Astrocyte (in vitro differentiated cells and primary cell): Measurements from ENCODE around the gene WHRN. TPM values are rescaled to one million over a fixed set of nuclear protein-coding genes. Genes with fewer than 3 reads are reported as not detected.
A peak's percentile ranks its signal among the peaks of the same experiment; 100 is the strongest.

Experiments
- DNase-seq: peaks from one replicate; pipeline ENCODE4 v3.0.0-alpha.2; 2010; ENCODE audit warnings: low read depth
- FAIRE-seq: peaks from 2 replicates; lab custom pipeline; 2011; peaks lifted over from hg19 to GRCh38; lab: Jason Lieb, UNC
- H2AFZ ChIP-seq: 2 replicates; pipeline ENCODE4 v1.6.0; 2012; ENCODE audit warnings: low read depth, low read length, inconsistent platforms
- H3K27ac ChIP-seq: 2 replicates; pipeline ENCODE4 v1.5.1; 2011; ENCODE audit warnings: low read depth, low read length, inconsistent platforms
- H3K27me3 ChIP-seq: 2 replicates; pipeline ENCODE4 v1.6.0; 2011; ENCODE audit warnings: low read length, inconsistent platforms; ENCODE audit not compliant: insufficient read depth
- H3K36me3 ChIP-seq: 2 replicates; pipeline ENCODE4 v1.5.1; 2011; ENCODE audit warnings: low read length, inconsistent platforms; ENCODE audit not compliant: insufficient read depth
- H3K4me1 ChIP-seq: 2 replicates; pipeline ENCODE4 v1.5.1; 2011; ENCODE audit warnings: low read length, inconsistent platforms; ENCODE audit not compliant: insufficient read depth
- H3K4me2 ChIP-seq: 2 replicates; pipeline ENCODE4 v1.6.0; 2012; ENCODE audit warnings: low read length, inconsistent platforms
- H3K4me3 ChIP-seq: 2 replicates; pipeline ENCODE4 v1.5.1; 2011; ENCODE audit warnings: low read depth, mild to moderate bottlenecking, low read length, inconsistent platforms; ENCODE audit not compliant: insufficient read depth
- H3K79me2 ChIP-seq: 2 replicates; pipeline ENCODE4 v1.6.0; 2012; ENCODE audit warnings: mild to moderate bottlenecking, low read length, inconsistent platforms; ENCODE audit not compliant: insufficient read depth
- H3K9ac ChIP-seq: 2 replicates; pipeline ENCODE4 v1.6.0; 2012; ENCODE audit warnings: mild to moderate bottlenecking, low read length, inconsistent platforms
- H3K9me3 ChIP-seq: 2 replicates; pipeline ENCODE4 v1.5.1; 2012; ENCODE audit warnings: low read depth, mild to moderate bottlenecking, low read length, inconsistent platforms; ENCODE audit not compliant: insufficient read depth
- H4K20me1 ChIP-seq: 2 replicates; pipeline ENCODE4 v1.6.0; 2012; ENCODE audit warnings: low read length, inconsistent platforms; ENCODE audit not compliant: insufficient read depth
- H3K27ac Mint-ChIP-seq: one replicate; pipeline ENCODE4 v1.8.0; 2021; ENCODE audit warnings: mild to moderate bottlenecking, mixed read lengths; ENCODE audit not compliant: unreplicated experiment
- H3K27me3 Mint-ChIP-seq: one replicate; pipeline ENCODE4 v1.8.0; 2021; ENCODE audit warnings: low read depth, mixed read lengths; ENCODE audit not compliant: unreplicated experiment
- H3K36me3 Mint-ChIP-seq: one replicate; pipeline ENCODE4 v1.8.0; 2021; ENCODE audit warnings: low read depth, mixed read lengths; ENCODE audit not compliant: unreplicated experiment
- H3K4me1 Mint-ChIP-seq: one replicate; pipeline ENCODE4 v1.8.0; 2021; ENCODE audit warnings: low read depth, mixed read lengths; ENCODE audit not compliant: unreplicated experiment
- H3K4me3 Mint-ChIP-seq: one replicate; pipeline ENCODE4 v1.8.0; 2021; ENCODE audit warnings: mild to moderate bottlenecking, moderate library complexity, mixed read lengths; ENCODE audit not compliant: unreplicated experiment
- H3K9me3 Mint-ChIP-seq: one replicate; pipeline ENCODE4 v1.8.0; 2021; ENCODE audit warnings: mild to moderate bottlenecking, mixed read lengths; ENCODE audit not compliant: unreplicated experiment
- EZH2 ChIP-seq: IDR thresholded peaks from 2 replicates; pipeline ENCODE4 v1.6.1; 2012; ENCODE audit warnings: mild to moderate bottlenecking, low read length, inconsistent platforms; ENCODE audit not compliant: insufficient read depth
- total RNA-seq: library from RNA; stranded (reverse); gene quantifications from 2 replicates; pipeline ENCODE4 v1.2.1, GENCODE V29; 2021
- TF ChIP-seq, protein P1 (sequence below): IDR thresholded peaks from 2 replicates; pipeline ENCODE4 v1.5.1; 2011; ENCODE audit warnings: low read depth, mild to moderate bottlenecking, inconsistent platforms, low read length, moderate library complexity; ENCODE audit not compliant: insufficient read depth

The WHRN gene
- total RNA-seq, 1 donor from 2014 or later, result 10.2 TPM

DNA sequence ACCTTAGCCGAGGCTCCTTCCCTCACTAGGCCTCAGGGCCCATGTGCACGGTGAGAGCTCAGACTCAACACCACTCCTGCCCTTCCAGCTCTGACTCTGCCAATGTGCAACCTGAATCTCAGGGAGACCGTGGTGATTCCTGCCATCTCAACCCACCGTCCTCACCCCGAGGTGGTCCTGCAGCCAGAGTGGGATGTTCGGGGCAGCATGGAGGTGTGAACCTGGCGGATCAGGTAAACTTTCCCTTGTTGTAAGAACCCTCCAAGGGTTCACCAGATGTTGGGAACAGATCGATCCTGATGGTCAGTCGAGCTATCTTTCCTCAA, 117.0 kb downstream of the WHRN start:
- H3K9me3 ChIP-seq, result no peaks in the 10 kb centered on the region
- no peak for FAIRE-seq
- Mint-ChIP-seq H3K9me3 (no peaks in the 10 kb centered on the region), H3K27me3 (no peaks in the 10 kb centered on the region), H3K4me3 (peak overlapping the region; percentile 84), H3K4me1 (peaks cover 34% of the 10 kb centered on the region), H3K36me3 (no peaks in the 10 kb centered on the region), H3K27ac (no peak overlapping the region)
- peaks cover 40% of the 10 kb centered on the region for H3K4me1 ChIP-seq
- no peak overlapping the region for H3K4me3 ChIP-seq
- H3K79me2 ChIP-seq, result peaks cover 18% of the 10 kb centered on the region
- H4K20me1 ChIP-seq, result no peaks in the 10 kb centered on the region
- H3K9ac ChIP-seq, result peak overlapping the region; percentile 76
- H3K4me2 ChIP-seq, result peak overlapping the region; percentile 98
- no peak overlapping the region for H3K27ac ChIP-seq
- no peak for DNase-seq
- H3K27me3 ChIP-seq, result no peaks in the 10 kb centered on the region
- TF ChIP-seq EZH2, result no peak
- TF ChIP-seq, protein P1, sequence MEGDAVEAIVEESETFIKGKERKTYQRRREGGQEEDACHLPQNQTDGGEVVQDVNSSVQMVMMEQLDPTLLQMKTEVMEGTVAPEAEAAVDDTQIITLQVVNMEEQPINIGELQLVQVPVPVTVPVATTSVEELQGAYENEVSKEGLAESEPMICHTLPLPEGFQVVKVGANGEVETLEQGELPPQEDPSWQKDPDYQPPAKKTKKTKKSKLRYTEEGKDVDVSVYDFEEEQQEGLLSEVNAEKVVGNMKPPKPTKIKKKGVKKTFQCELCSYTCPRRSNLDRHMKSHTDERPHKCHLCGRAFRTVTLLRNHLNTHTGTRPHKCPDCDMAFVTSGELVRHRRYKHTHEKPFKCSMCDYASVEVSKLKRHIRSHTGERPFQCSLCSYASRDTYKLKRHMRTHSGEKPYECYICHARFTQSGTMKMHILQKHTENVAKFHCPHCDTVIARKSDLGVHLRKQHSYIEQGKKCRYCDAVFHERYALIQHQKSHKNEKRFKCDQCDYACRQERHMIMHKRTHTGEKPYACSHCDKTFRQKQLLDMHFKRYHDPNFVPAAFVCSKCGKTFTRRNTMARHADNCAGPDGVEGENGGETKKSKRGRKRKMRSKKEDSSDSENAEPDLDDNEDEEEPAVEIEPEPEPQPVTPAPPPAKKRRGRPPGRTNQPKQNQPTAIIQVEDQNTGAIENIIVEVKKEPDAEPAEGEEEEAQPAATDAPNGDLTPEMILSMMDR, result no peak
- H2AFZ ChIP-seq, result peak overlapping the region; percentile 86
- H3K36me3 ChIP-seq, result no peaks in the 10 kb centered on the region

DNA sequence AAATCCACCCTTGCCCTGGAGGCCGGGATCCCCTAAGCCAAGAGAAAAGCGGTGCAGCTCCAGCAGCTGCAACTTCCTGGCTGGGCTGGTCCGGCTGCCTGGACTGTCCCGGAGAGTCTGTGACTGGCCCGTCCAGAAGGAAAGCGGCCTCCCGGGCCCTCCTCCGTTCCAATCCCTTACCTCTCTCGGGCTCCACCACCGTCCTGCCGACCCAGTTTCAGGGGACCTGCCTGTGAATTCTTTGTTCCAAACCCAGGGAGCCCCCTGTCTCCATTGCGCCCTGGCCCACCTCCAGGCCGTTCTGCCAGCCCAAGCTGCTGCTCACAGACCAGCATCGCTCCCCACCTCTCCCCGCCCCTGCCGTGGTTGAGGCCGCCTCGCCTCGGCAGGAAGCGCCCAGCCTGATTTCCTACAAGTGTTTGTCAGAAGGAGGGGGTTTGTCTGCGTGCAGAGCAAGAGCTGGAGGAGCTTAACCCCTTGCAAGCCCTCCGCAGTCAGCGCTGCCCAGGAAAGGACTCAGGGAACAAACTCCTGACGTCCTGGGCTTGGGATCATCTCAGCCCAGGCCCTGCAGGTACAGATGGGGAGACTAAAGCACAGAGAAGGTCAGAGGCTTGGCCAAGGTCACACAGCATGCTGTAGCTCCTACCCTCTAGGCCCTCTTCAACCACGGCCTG, 117.5 kb downstream of the WHRN start, which contains the start of gene AKNA:
Gene AKNA (minus strand): TSS at position 303 of the 677 bp plus-strand sequence. CDS start 6,649 bp downstream, outside the sequence.
- Mint-ChIP-seq H3K9me3 (no peaks in the 10 kb centered on the region), H3K27me3 (no peaks in the 10 kb centered on the region), H3K36me3 (no peaks in the 10 kb centered on the region), H3K4me1 (peaks cover 39% of the 10 kb centered on the region), H3K4me3 (peak within 1 kb of the TSS; percentile 84), H3K27ac (peak within 1 kb of the TSS; percentile 66)
- H3K4me2 ChIP-seq, result peak within 1 kb of the TSS; percentile 98
- H3K9ac ChIP-seq, result peak within 1 kb of the TSS; percentile 76
- no peaks in the 10 kb centered on the region for H3K36me3 ChIP-seq
- H4K20me1 ChIP-seq, result no peaks in the 10 kb centered on the region
- FAIRE-seq (no peak), DNase-seq (peak; percentile 69)
- H3K27ac ChIP-seq, result peak within 1 kb of the TSS; percentile 60
- peaks cover 18% of the 10 kb centered on the region for H3K79me2 ChIP-seq
- peak within 1 kb of the TSS; percentile 61 for H3K4me3 ChIP-seq
- no peaks in the 10 kb centered on the region for H3K9me3 ChIP-seq
- TF ChIP-seq, protein P1, result no peak
- TF ChIP-seq EZH2, result no peak
- no peaks in the 10 kb centered on the region for H3K27me3 ChIP-seq
- H3K4me1 ChIP-seq, result peaks cover 42% of the 10 kb centered on the region
- H2AFZ ChIP-seq, result peak within 1 kb of the TSS; percentile 86
